GM19035 (cell line): ENCODE results near the gene OSCAR.
A peak's percentile ranks its signal among the peaks of the same experiment; 100 is the strongest.
"Not testable (repeated sequence)": the region's sequence is repeated elsewhere in the genome, so short reads cannot be mapped to it uniquely, and the experiment has no call there.

Source experiments
- ATAC-seq: cut with Tn5 transposase; IDR thresholded peaks from one replicate; pipeline ENCODE4 v1.9.1; 2021; ENCODE audit not compliant: unreplicated experiment

The OSCAR gene

GRCh38 chr19:54125713-54126112 lies 25.1 kb upstream of the OSCAR start:
- ATAC-seq = no peak

- ATAC-seq = no peak
Measured at GRCh38 chr19:54124393-54124792, 23.8 kb upstream of the OSCAR start.

- no peak for ATAC-seq
Measured at GRCh38 chr19:54123682-54124081, 23.1 kb upstream of the OSCAR start.

- ATAC-seq = no peak
Measured at GRCh38 chr19:54121259-54121658, 20.7 kb upstream of the OSCAR start.

- ATAC-seq = peak; percentile 86
Measured at GRCh38 chr19:54115109-54116063, 14.8 kb upstream of the OSCAR start, which contains the start of the genes PRPF31 and TFPT. PRPF31 (plus strand) TSS chr19:54115754; CDS start chr19:54118279, 2,525 bp downstream. TFPT (minus strand) TSS chr19:54115657; CDS start chr19:54115269, 388 bp downstream.

- no peak for ATAC-seq
Measured at GRCh38 chr19:54114340-54115108, 13.9 kb upstream of the OSCAR start.

- ATAC-seq = no peak
Measured at GRCh38 chr19:54109651-54110050, 9.0 kb upstream of the OSCAR start.

- no peak for ATAC-seq
Measured at GRCh38 chr19:54108496-54108895, 7.9 kb upstream of the OSCAR start.

GRCh38 chr19:54107876-54108490 lies 7.4 kb upstream of the OSCAR start:
- no peak for ATAC-seq

- no peak for ATAC-seq
Measured at GRCh38 chr19:54106716-54107115, 6.1 kb upstream of the OSCAR start.

GRCh38 chr19:54105796-54106195 lies 5.2 kb upstream of the OSCAR start:
- no peak for ATAC-seq

- ATAC-seq = no peak
Measured at GRCh38 chr19:54104998-54105715, 4.6 kb upstream of the OSCAR start.

- ATAC-seq = peak; percentile 94
Measured at GRCh38 chr19:54102421-54103169, 2.0 kb upstream of the OSCAR start, which contains the start of gene NDUFA3. NDUFA3 (plus strand) TSS chr19:54102855; CDS start chr19:54102879, 24 bp downstream.

- not testable (repeated sequence) for ATAC-seq
Measured at GRCh38 chr19:54099903-54100255, 724 bp downstream of the OSCAR start.

GRCh38 chr19:54099190-54099902 lies 1.3 kb downstream of the OSCAR start:
- ATAC-seq = no peak

GRCh38 chr19:54096617-54097106 lies 3.9 kb downstream of the OSCAR start:
- no peak for ATAC-seq

- ATAC-seq = not testable (repeated sequence)
Measured at GRCh38 chr19:54095859-54096616, 4.6 kb downstream of the OSCAR start.

- no peak for ATAC-seq
Measured at GRCh38 chr19:54095136-54095858, 5.3 kb downstream of the OSCAR start.
